ENCODE measurements around the gene TUBB.

Gene TUBB

DNA sequence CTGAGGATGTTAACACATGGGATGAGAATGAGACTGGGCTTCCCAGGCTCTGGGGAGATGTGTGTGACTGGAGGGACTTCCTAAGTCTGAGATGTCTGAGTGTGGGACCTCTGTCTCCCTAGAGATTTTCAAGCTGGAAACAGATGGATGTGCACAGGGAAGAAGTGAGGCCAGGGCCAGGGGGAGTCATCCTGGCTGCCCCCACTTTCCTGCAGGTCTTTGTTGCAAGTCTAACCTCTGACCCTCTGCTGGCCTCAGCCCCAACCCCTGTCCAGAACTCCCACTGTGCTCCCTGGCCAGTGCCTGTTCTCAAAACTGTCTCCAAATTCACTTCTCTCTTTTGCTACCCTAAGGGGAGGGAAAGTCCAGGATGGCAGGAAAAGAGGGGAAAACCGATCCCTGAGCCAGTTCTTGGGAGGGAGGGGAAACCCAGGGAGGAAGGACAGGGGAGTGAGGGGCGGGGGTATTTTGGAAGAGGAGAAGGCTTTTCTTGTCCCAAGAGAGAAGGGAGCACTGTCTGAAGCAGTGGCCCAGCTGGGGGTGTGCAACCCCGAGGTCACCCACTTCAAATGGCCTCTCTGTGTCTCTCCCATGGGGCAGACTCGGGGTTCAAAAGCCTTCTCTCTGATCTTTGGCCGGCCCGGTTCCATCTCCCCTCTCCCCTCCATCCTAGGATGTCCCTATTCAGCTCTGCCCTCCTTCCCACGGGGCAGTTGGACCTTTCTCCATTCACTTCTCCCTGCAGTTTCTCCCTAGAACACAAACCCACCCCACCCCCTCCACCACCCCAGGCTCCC is 36.8 kb upstream of the TUBB start:
- Histone ChIP-seq H3K27me3 (ENCODE audit: control insufficient read depth, insufficient read depth, low read length) (no peaks in the 10 kb centered on the region), H3K9ac (ENCODE audit: low read depth, low read length) (peak overlapping the region; percentile 96), H3K4me2 (ENCODE audit: low read length) (peak overlapping the region; percentile 99), H3K4me1 (ENCODE audit: control insufficient read depth, insufficient read depth, low read length) (peaks cover 41% of the 10 kb centered on the region), H3K9me3 (replicated peaks; ENCODE audit: low read length) (no peaks in the 10 kb centered on the region), H3K36me3 (ENCODE audit: insufficient read depth, low read length) (peaks cover 54% of the 10 kb centered on the region), H3K4me3 (ENCODE audit: low read length) (peak overlapping the region; percentile 95)

DNA sequence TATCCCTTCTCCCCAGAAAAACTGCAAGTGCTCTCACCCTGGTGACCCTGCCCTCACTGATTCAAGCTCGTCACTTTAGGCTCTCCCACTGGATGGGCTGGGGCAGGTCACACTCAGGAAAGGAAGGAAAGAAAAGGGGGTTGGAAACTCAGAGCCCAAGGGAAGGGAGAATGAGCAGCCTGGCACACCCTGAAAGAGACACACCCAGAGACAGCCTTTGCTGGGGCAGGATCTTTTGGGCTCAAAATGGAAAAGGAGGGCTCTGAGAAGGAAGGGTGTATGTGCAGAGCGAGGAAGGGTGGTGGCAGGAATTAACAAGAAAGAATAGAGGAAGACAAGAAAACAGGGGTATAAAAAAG is 36.2 kb upstream of the TUBB start:
- peaks cover 49% of the 10 kb centered on the region for H3K36me3 ChIP-seq (ENCODE audit: insufficient read depth, low read length)
- H3K9me3 ChIP-seq (replicated peaks; ENCODE audit: low read length), result no peaks in the 10 kb centered on the region
- H3K4me1 ChIP-seq (ENCODE audit: control insufficient read depth, insufficient read depth, low read length), result peaks cover 46% of the 10 kb centered on the region
- peak overlapping the region; percentile 99 for H3K4me2 ChIP-seq (ENCODE audit: low read length)
- H3K4me3 ChIP-seq (ENCODE audit: low read length), result peak overlapping the region; percentile 95
- no peaks in the 10 kb centered on the region for H3K27me3 ChIP-seq (ENCODE audit: control insufficient read depth, insufficient read depth, low read length)
- peak overlapping the region; percentile 96 for H3K9ac ChIP-seq (ENCODE audit: low read depth, low read length)

DNA sequence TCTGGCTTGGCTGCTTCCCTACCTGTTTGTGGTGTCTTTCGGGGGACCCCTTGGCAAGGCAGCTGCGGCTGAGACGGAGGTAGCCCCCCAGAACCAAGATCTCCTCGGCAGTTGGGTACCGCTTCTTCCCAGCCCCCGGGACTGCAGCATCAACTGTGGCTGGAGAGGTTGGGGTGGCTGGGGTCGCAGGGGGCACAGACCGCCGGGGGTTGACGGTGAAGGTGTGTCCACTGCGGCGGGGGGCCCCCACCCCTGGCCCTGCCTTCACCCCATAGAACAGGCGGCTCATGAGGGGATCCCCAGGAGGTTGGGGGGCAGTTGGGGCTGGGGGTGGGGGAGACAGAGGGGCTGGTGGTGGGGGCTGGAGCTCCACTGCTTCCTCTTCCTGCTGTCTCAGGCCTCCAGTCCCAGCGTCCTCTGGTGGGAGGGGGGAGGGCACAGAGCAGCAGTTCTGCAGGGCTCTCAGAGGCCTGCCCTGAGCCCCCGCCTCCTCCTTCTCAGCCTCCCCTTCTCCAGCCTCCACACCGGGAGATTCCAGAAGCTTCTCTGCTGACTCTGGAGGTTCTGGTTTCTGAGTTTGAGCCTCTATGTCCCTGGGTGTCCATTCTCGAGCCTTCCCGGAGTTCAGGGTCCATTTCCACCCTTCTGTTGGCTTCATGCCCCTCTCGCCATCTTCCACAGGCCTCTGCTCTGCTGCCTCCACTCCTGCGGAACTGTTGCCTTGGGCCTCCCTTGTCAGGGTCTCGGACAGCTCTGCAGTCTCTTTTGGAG is 35.6 kb upstream of the TUBB start:
- Histone ChIP-seq H3K9ac (ENCODE audit: low read depth, low read length) (peak overlapping the region; percentile 96), H3K4me3 (ENCODE audit: low read length) (peak overlapping the region; percentile 95), H3K9me3 (replicated peaks; ENCODE audit: low read length) (no peaks in the 10 kb centered on the region), H3K36me3 (ENCODE audit: insufficient read depth, low read length) (peaks cover 47% of the 10 kb centered on the region), H3K4me1 (ENCODE audit: control insufficient read depth, insufficient read depth, low read length) (peaks cover 48% of the 10 kb centered on the region), H3K4me2 (ENCODE audit: low read length) (peak overlapping the region; percentile 99), H3K27me3 (ENCODE audit: control insufficient read depth, insufficient read depth, low read length) (no peaks in the 10 kb centered on the region)

DNA sequence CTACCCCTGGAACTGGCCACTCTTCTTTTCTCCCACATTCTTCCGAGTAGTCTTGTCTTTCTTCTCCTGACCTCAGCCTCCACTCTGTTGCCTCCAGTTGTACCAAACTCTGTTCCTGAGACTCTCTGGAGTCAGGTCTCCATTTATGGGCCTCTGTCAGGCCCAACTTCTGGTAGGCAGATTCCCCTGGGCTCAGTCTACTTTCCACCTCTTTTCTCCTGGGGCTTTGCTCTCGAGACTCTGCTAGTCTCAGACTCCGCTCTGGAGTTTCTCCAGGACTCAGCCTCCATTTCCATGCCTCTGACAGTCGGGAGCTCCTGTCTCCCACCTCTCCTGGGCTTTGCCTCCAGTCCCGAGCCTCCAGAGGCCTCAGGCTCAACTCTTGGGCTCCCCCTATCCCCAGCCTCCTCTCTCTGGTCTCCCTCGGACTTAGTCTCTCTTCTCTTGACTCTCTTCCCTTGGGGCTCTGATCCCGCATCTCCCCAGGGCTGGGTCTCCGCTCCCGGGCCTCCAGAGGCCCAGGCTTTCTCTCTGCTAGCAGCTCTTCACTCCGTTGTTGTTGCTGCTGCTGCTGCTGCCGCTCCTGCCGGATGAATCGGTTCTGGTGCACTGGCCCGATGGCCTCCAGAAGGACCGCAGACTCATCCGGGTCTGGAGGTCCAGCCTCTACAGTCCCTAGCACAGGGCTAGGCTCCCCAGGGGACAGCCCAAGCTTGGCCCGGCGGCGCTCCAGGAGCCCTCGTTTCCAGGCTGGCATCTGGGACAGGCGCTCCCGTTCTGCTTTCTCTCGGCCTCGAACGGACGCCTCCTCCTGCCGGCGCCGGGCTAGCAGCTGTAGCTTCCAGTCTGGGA is 34.8 kb upstream of the TUBB start:
- H3K4me3 ChIP-seq (ENCODE audit: low read length), result peak overlapping the region; percentile 95
- no peaks in the 10 kb centered on the region for H3K9me3 ChIP-seq (replicated peaks; ENCODE audit: low read length)
- peaks cover 39% of the 10 kb centered on the region for H3K36me3 ChIP-seq (ENCODE audit: insufficient read depth, low read length)
- peaks cover 48% of the 10 kb centered on the region for H3K4me1 ChIP-seq (ENCODE audit: control insufficient read depth, insufficient read depth, low read length)
- H3K9ac ChIP-seq (ENCODE audit: low read depth, low read length), result peak overlapping the region; percentile 96
- no peaks in the 10 kb centered on the region for H3K27me3 ChIP-seq (ENCODE audit: control insufficient read depth, insufficient read depth, low read length)
- peak overlapping the region; percentile 99 for H3K4me2 ChIP-seq (ENCODE audit: low read length)

DNA sequence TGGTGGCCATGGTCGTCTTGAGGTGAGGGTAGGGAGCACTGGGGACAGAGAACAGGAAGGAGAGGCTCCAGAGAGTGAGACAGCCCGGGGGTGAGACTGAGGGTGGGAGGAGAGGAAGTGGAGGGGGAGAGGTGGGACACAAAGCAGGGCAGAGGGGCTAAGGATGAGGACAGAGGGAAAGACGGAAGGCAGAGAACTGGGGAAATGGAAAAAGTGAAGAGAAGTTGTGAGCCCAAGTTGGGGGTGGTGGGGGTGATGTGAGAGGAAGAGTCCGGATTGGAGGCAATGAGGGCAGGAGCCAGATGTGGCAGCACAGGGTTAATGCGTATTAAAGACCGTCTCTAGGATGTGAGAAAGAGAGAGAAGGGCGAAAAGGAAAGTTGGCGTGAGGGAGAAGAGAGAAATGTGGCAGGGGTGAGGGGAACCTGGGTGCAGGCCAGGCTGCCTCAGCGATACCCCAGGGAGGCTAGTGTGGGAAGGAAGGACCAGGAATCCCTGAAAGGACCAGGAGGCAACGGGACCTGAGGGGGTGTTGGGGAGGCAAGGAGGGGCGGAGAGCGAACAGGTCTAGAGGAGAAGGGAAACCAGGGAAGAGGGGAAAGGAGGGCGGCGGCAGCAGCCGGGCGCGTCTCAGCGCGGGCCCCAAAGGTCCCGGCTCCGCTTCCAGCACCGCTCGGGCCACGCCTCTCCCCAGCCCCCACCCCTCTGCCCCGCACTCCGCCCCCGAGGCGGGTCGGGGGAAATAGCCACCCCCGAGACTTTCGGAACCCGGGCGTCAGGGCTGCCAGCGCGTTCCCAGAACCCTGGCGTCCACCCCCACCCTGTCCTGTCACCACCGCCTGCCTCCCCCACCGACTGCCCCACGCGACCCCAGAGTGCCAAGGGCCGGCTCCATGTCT is 33.9 kb upstream of the TUBB start, which contains the start of gene PPP1R18:
Gene PPP1R18 (minus strand): TSS at position 637 of the 899 bp plus-strand sequence. CDS start 627 bp downstream, at position 10.
- peaks cover 47% of the 10 kb centered on the region for H3K4me1 ChIP-seq (ENCODE audit: control insufficient read depth, insufficient read depth, low read length)
- H3K27me3 ChIP-seq (ENCODE audit: control insufficient read depth, insufficient read depth, low read length), result no peaks in the 10 kb centered on the region
- no peaks in the 10 kb centered on the region for H3K9me3 ChIP-seq (replicated peaks; ENCODE audit: low read length)
- H3K36me3 ChIP-seq (ENCODE audit: insufficient read depth, low read length), result peaks cover 33% of the 10 kb centered on the region
- peak within 1 kb of the TSS; percentile 96 for H3K9ac ChIP-seq (ENCODE audit: low read depth, low read length)
- peak within 1 kb of the TSS; percentile 99 for H3K4me2 ChIP-seq (ENCODE audit: low read length)
- H3K4me3 ChIP-seq (ENCODE audit: low read length), result peak within 1 kb of the TSS; percentile 95

DNA sequence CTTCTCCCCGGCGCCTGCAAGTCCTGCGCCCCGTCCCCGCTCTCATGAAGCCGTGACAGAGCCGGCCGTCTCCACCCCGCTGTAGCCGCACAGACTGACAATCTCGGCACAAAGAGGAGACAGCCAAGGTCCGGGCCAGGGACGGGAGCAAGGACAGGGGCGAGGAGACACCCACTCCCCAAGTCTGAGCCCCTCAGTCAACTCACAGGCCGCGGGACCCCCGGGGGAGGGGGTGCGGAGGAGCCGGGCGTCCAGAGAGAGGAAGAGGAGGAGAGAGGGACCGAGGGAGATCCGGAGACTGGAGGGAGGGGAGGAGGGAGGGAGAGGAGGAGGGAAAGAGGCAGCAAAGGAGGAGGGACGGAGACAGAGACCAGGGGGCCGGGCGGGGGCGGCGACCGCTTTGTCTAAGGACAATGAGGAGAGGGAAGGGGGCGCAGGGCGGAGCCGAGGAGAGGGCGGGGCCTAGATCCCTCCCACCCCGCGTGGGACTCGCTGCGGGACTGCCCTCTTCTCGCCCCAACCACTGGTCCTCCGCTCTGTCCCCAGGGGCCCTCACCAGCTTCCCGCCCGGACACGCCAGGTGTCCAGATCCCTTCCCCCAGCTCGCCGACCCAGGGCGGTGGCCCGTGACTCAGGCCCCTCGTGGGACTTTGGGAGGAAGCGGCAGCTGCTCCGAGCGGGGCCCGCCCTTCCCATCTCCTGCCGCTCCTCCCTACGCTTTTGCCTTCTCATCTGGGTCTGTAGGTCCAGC is 33.1 kb upstream of the TUBB start:
- H3K27me3 ChIP-seq (ENCODE audit: control insufficient read depth, insufficient read depth, low read length), result no peaks in the 10 kb centered on the region
- no peaks in the 10 kb centered on the region for H3K9me3 ChIP-seq (replicated peaks; ENCODE audit: low read length)
- peaks cover 29% of the 10 kb centered on the region for H3K36me3 ChIP-seq (ENCODE audit: insufficient read depth, low read length)
- H3K4me3 ChIP-seq (ENCODE audit: low read length), result peak overlapping the region; percentile 95
- H3K4me1 ChIP-seq (ENCODE audit: control insufficient read depth, insufficient read depth, low read length), result peaks cover 45% of the 10 kb centered on the region
- H3K9ac ChIP-seq (ENCODE audit: low read depth, low read length), result peak overlapping the region; percentile 96
- peak overlapping the region; percentile 99 for H3K4me2 ChIP-seq (ENCODE audit: low read length)

DNA sequence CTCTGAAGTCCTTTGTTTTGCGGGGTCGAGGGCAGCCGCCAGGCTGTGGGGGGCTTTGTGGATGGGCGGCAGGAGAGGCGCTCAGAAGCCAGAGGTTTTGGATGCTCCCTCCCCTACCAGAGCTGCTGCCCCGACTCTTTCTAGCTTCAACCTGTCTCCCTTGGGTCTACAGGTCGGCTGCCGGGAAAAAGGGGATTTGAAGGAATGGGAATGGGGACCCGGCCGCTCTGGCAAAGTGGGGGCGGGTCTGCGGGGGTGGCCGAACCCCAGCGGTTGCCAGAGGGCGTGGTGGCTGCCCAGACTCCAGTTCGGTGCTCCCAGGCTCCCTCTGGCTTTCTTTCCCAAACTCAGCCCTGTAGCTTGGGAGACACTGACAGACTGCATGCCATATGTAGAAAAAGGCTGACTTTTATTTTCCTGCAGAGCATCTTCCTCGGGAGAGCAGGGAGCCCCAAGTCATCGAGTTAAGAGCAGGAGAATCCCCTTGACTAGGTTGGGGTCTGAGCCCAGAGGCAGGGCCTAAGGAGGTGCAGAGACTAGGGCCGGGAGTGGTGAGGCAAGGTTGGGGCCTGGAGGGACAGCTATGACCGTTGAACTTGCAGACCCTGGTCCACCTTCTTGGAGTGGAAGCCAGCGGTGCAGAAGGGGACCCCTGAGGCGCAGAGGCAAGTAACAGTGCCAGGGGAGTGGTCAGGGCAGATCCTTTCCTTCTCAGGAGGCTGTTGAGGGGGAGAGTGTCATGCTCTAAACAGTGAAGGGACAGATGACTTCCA is 32.3 kb upstream of the TUBB start:
- no peaks in the 10 kb centered on the region for H3K9me3 ChIP-seq (replicated peaks; ENCODE audit: low read length)
- no peaks in the 10 kb centered on the region for H3K27me3 ChIP-seq (ENCODE audit: control insufficient read depth, insufficient read depth, low read length)
- H3K36me3 ChIP-seq (ENCODE audit: insufficient read depth, low read length), result peaks cover 27% of the 10 kb centered on the region
- H3K4me1 ChIP-seq (ENCODE audit: control insufficient read depth, insufficient read depth, low read length), result peaks cover 39% of the 10 kb centered on the region
- peak overlapping the region; percentile 95 for H3K4me3 ChIP-seq (ENCODE audit: low read length)
- H3K4me2 ChIP-seq (ENCODE audit: low read length), result peak overlapping the region; percentile 99
- H3K9ac ChIP-seq (ENCODE audit: low read depth, low read length), result peak overlapping the region; percentile 96

DNA sequence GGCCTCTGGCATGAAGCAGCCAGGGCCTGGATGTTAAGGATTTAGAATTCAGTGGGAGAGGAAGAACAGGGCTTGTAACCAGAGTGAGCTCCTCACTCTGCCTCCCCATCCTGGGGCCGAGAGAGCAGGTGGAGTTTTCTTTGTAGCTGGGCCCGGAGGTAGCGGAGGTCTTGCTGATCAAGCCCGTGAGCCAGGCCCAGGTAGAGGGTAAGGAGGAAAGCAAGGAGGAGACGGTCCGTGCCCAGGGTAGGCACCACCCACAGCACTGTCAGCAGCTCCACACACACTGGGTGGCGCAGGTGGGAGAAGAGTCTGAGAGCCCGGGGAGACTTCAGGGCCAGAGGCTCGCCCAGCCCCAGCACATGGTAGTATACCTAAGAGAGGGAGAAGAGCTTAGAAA is 31.6 kb upstream of the TUBB start:
- Histone ChIP-seq H3K9ac (ENCODE audit: low read depth, low read length) (peak overlapping the region; percentile 96), H3K36me3 (ENCODE audit: insufficient read depth, low read length) (peaks cover 19% of the 10 kb centered on the region), H3K4me3 (ENCODE audit: low read length) (peak overlapping the region; percentile 95), H3K4me2 (ENCODE audit: low read length) (peak overlapping the region; percentile 99), H3K4me1 (ENCODE audit: control insufficient read depth, insufficient read depth, low read length) (peaks cover 39% of the 10 kb centered on the region), H3K27me3 (ENCODE audit: control insufficient read depth, insufficient read depth, low read length) (no peaks in the 10 kb centered on the region), H3K9me3 (replicated peaks; ENCODE audit: low read length) (no peaks in the 10 kb centered on the region)

DNA sequence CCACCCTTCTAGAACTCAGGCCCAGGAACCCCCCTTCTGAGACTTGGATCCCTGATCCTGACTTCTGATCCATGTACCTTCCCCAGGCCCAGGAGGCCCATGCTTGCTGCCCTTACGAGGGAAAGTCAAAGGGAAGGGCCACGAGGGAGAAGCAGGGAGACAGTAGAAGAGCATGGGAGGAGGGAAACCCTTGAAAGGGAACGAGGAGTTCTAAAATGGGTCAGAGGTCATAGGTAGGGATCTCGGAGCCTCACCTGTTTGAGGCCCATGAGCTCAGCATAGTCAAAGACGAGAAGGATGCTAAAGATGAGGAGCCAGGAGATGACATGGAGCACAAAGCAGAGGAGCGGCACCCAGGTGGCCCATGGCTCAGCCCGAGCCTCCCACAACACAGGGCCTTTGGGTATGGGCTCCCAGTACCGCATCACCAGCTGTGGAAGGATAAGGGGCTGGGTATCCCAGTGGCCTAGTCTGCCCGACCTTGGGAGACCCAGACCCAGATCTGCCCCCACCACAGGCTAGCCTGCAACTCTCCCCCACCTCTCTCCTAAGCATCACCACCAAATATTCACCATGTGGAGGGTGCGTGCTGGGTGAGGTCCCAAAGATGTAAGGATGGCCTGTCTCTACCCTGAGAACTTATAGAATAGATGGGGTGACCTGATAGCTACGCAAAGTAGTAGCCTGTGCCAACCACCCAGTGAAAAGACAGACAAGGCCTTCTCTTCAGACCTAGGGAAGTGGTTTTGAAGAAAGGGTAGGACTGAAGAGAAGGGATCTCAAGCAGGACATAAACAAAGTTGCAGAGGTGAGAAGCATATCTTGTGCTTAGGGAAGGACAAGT is 30.9 kb upstream of the TUBB start:
- peak overlapping the region; percentile 80 for H3K9ac ChIP-seq (ENCODE audit: low read depth, low read length)
- no peaks in the 10 kb centered on the region for H3K9me3 ChIP-seq (replicated peaks; ENCODE audit: low read length)
- peaks cover 13% of the 10 kb centered on the region for H3K36me3 ChIP-seq (ENCODE audit: insufficient read depth, low read length)
- H3K4me3 ChIP-seq (ENCODE audit: low read length), result peak overlapping the region; percentile 95
- H3K4me2 ChIP-seq (ENCODE audit: low read length), result peak overlapping the region; percentile 99
- H3K4me1 ChIP-seq (ENCODE audit: control insufficient read depth, insufficient read depth, low read length), result peaks cover 39% of the 10 kb centered on the region
- no peaks in the 10 kb centered on the region for H3K27me3 ChIP-seq (ENCODE audit: control insufficient read depth, insufficient read depth, low read length)
